Loucy (cell line): ENCODE measurements around the gene HS6ST3.

ENCODE experiments used
- CTCF ChIP-seq: fragments of 200-600 bp; sonication (generic); conservative IDR thresholded peaks from 2 replicates; pipeline ENCODE4 v1.5.1; 2014; ENCODE audit warnings: mild to moderate bottlenecking, antibody characterized with exemption, low read length
- EZH2phosphoT487 ChIP-seq: fragments of 200-600 bp; IDR thresholded peaks from 2 replicates; pipeline ENCODE4 v1.6.1; 2018; ENCODE audit warnings: antibody characterized with exemption, mild to moderate bottlenecking, moderate library complexity, borderline replicate concordance

- TF ChIP-seq CTCF (no peak), EZH2phosphoT487 (no peak)
These were observed 772.2 kb downstream of the HS6ST3 start for GRCh38 chr13:96862093-96862492.
